Skeletal muscle satellite cell (primary cell): ENCODE results near the gene HSD17B1.
"Not testable (repeated sequence)": the region's sequence is repeated elsewhere in the genome, so short reads cannot be mapped to it uniquely, and the experiment has no call there.

Experiments
- H3K27me3 ChIP-seq: 2 replicates; pipeline ENCODE4 v1.7.0; 2013; ENCODE audit warnings: low read length; ENCODE audit not compliant: control insufficient read depth, insufficient read depth
- H3K36me3 ChIP-seq: 2 replicates; pipeline ENCODE4 v1.7.0; 2013; ENCODE audit warnings: mild to moderate bottlenecking, control low read depth, low read length; ENCODE audit not compliant: insufficient read depth
- H3K4me1 ChIP-seq: 2 replicates; pipeline ENCODE4 v1.7.0; 2013; ENCODE audit warnings: low read length; ENCODE audit not compliant: control insufficient read depth, insufficient read depth
- H3K4me2 ChIP-seq: 2 replicates; pipeline ENCODE4 v1.7.0; 2013; ENCODE audit warnings: mild to moderate bottlenecking, low read length
- H3K4me3 ChIP-seq: 2 replicates; pipeline ENCODE4 v1.7.0; 2013; ENCODE audit warnings: low read length
- H3K9ac ChIP-seq: 2 replicates; pipeline ENCODE4 v1.7.0; 2013; ENCODE audit warnings: mild to moderate bottlenecking, low read depth, low read length, moderate library complexity
- H3K9me3 ChIP-seq: replicated peaks from 2 replicates; pipeline ENCODE4 v1.7.0; 2013; ENCODE audit warnings: mild to moderate bottlenecking, control low read depth, low read length

The HSD17B1 gene

DNA sequence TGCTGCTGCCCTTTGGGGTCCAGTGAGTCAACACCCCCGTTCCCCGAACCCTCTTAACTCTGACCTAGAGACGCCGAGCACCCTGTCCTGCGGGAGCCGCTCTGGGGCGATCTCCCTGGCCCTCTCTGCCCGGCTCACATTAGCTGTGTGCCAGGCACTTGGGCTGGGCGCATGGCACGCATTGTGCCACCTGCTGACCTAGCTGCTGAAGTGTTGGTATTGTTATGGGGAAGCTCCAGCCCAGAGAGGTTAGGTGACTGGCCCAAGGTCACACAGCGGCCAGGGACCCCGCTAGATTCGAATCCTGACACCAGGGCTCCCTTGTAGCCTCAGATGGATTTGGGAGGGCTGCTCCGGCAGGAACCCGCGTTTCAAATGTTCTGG lies 1.1 kb downstream of the HSD17B1 start:
- Histone ChIP-seq H3K9ac (peak overlapping the region; percentile 91), H3K4me3 (peak overlapping the region; percentile 92), H3K4me1 (peaks cover 17% of the 10 kb centered on the region), H3K9me3 (no peaks in the 10 kb centered on the region), H3K36me3 (no peaks in the 10 kb centered on the region), H3K27me3 (no peaks in the 10 kb centered on the region), H3K4me2 (peak overlapping the region; percentile 95)

DNA sequence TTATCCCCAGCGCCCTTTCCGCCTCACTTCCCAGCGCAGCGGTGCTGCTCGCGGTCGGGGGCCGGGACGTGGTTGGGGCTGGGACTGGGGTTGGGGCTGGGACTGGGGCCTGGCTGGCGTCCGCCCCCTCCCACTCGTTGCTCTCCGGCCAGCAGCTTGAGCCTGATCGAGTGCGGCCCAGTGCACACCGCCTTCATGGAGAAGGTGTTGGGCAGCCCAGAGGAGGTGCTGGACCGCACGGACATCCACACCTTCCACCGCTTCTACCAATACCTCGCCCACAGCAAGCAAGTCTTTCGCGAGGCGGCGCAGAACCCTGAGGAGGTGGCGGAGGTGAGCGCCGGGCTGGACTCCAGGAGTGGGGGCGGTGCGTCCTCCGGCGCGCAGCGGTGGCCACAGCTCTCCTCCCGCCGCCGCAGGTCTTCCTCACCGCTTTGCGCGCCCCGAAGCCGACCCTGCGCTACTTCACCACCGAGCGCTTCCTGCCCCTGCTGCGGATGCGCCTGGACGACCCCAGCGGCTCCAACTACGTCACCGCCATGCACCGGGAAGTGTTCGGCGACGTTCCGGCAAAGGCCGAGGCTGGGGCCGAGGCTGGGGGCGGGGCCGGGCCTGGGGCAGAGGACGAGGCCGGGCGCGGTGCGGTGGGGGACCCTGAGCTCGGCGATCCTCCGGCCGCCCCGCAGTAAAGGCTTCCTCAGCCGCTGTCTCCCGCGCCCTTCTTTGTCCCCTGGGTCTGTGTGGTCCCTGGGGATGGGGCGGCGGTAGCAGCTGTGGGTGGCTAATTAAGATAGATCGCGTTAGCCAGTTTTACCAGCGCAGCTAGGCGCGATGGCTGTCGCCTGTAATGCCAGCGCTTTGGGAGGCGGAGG lies 1.8 kb downstream of the HSD17B1 start:
- H3K4me2 ChIP-seq: peak overlapping the region; percentile 95
- H3K4me3 ChIP-seq: peak overlapping the region; percentile 92
- H3K27me3 ChIP-seq: no peaks in the 10 kb centered on the region
- H3K4me1 ChIP-seq: peaks cover 17% of the 10 kb centered on the region
- no peaks in the 10 kb centered on the region for H3K9me3 ChIP-seq
- no peaks in the 10 kb centered on the region for H3K36me3 ChIP-seq
- peak overlapping the region; percentile 91 for H3K9ac ChIP-seq

DNA sequence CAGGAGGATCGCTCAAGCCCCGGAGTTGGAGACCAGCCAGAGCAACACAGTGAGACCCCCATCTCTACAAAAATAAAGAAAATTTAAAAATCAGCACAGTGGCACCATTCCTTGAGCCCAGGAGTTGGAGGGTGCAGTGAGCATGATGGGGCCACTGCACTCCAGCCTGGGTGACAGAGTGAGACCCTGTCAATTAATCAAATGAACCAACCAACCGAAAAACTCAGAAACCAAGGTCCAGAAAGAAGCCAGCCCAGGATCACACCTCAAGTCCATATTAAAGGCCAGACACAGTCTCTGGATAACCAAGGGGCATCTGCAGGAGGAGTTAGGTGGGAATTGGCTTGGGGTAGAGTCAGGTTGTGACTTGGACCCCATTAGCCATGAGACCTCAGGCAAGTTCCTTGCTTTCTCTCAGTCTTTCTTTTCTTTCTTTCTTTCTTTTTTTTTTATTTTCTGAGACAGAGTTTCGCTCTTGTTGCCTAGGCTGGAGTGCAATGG lies 2.4 kb downstream of the HSD17B1 start:
- H3K9me3 ChIP-seq: no peaks in the 10 kb centered on the region
- H3K9ac ChIP-seq: peak overlapping the region; percentile 91
- no peaks in the 10 kb centered on the region for H3K36me3 ChIP-seq
- H3K27me3 ChIP-seq: no peaks in the 10 kb centered on the region
- peaks cover 17% of the 10 kb centered on the region for H3K4me1 ChIP-seq
- peak overlapping the region; percentile 95 for H3K4me2 ChIP-seq
- H3K4me3 ChIP-seq: peak overlapping the region; percentile 92

DNA sequence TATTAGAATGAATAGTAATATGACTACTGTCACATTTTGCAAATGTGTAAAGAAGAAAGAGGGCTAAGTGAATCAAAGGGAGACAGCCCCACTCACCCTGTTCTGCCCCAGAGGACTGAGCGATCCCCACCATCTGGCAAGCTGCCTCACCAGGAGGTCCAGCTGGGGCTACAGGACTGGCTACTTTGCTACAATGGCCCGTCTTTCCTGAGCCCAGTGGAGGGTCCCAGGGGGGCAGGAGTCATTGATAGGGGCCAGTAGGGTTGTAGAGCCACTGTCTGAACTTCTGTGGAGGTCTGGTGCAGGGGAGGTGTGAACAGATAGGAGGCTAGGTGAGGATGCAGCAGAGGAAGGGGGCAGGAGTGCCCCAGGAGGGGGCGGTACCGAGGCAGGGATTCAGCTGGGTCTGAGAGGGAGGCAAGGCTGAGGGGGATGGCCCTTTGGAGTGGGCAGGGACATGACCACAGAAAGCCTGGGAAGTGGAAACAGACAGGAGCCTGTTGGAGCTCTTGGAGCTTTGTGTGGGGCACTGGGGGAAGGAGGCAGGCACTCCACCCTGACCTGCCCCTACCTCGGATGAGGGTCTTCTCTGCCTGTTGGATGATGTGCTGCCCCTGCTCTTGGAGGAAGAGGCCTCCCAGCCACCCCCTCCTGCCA lies 3.4 kb downstream of the HSD17B1 start:
- not testable (repeated sequence) for H3K9me3 ChIP-seq, H3K9ac ChIP-seq, H3K4me3 ChIP-seq

DNA sequence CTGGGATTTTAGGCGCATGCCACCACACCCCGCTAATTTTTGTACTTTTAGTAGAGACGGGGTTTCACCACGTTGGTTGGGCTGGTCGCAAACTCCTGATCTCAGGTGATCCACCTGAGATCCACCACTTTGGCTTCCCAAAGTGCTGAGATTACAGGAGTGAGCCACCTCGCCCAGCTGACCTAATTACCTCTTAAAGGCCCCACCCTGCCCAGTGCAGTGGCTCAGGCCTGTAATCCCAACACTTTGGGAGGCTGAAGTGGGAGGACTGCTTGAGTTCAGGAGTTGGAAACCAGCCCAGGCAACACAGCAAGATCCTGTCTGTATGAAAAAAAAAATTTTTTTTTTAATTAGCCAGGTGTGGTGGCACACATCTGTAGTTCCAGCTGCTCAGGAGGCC lies 6.4 kb downstream of the HSD17B1 start:
- peaks cover 1% of the 10 kb centered on the region for H3K36me3 ChIP-seq
- H3K4me3 ChIP-seq: no peak overlapping the region
- peaks cover 29% of the 10 kb centered on the region for H3K4me1 ChIP-seq
- H3K9me3 ChIP-seq: no peaks in the 10 kb centered on the region
- H3K27me3 ChIP-seq: no peaks in the 10 kb centered on the region
- H3K4me2 ChIP-seq: no peak overlapping the region
- no peak overlapping the region for H3K9ac ChIP-seq

More for the DNA sequence above, 3.4 kb downstream of the HSD17B1 start:
- H3K27me3 ChIP-seq, H3K4me2 ChIP-seq, H3K36me3 ChIP-seq: not testable (repeated sequence)
- peaks cover 19% of the 10 kb centered on the region for H3K4me1 ChIP-seq

DNA sequence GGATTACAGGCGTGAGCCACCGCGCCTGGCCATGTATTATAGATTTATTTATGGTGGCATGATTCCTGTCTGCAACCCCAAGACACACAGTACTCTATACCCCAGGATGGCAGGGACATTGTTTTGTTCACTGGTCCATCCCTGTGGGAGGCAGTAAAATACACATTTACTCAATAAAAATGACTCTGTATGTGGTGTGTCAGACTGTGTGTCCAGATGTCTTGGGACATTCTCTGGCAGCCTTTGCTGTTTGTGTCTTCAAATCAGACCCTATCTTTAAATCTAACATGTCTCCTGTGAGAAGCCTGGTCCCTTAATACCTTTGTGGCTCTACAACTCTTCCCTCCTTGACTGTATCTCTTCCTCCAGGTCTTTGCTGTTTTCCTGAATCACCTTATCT lies 7.5 kb downstream of the HSD17B1 start:
- no peaks in the 10 kb centered on the region for H3K9me3 ChIP-seq
- H3K4me2 ChIP-seq: no peak overlapping the region
- H3K4me3 ChIP-seq: no peak overlapping the region
- H3K9ac ChIP-seq: no peak overlapping the region
- no peaks in the 10 kb centered on the region for H3K27me3 ChIP-seq
- H3K4me1 ChIP-seq: peaks cover 25% of the 10 kb centered on the region
- H3K36me3 ChIP-seq: peaks cover 13% of the 10 kb centered on the region

DNA sequence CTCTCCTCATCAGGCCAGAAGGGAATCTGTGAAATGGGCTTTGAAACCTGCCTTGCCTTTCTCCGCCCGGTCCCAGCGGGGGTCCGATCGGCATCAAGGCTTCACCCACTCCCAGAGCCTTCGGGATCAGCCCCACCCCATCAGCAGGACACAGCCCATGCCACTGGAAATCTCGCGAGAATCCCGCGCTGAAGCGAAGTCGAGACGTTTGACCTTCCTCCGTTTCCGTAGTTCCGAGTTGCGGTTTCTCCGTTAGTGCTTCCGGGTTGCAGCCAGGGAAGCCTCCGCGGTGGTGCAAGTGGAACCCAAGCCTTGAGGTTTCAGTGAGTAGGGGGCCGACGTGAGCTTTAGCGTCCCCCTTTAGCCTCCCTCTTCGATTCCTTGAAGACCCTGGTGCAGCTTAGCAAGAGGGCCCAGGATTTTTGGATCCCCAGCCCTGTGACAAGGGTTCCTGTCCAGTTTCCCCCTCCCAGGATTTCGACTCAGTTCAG lies 9.2 kb downstream of the HSD17B1 start, which contains the start of gene COASY:
TSS of gene COASY (plus strand) at position 252 of the 491 bp plus-strand sequence. CDS start 475 bp downstream, outside the sequence.
- Histone ChIP-seq H3K9me3 (no peaks in the 10 kb centered on the region), H3K4me3 (peak within 1 kb of the TSS; percentile 77), H3K4me1 (peaks cover 30% of the 10 kb centered on the region), H3K4me2 (peak within 1 kb of the TSS; percentile 97), H3K36me3 (peaks cover 27% of the 10 kb centered on the region), H3K27me3 (no peaks in the 10 kb centered on the region), H3K9ac (peak within 1 kb of the TSS; percentile 89)

DNA sequence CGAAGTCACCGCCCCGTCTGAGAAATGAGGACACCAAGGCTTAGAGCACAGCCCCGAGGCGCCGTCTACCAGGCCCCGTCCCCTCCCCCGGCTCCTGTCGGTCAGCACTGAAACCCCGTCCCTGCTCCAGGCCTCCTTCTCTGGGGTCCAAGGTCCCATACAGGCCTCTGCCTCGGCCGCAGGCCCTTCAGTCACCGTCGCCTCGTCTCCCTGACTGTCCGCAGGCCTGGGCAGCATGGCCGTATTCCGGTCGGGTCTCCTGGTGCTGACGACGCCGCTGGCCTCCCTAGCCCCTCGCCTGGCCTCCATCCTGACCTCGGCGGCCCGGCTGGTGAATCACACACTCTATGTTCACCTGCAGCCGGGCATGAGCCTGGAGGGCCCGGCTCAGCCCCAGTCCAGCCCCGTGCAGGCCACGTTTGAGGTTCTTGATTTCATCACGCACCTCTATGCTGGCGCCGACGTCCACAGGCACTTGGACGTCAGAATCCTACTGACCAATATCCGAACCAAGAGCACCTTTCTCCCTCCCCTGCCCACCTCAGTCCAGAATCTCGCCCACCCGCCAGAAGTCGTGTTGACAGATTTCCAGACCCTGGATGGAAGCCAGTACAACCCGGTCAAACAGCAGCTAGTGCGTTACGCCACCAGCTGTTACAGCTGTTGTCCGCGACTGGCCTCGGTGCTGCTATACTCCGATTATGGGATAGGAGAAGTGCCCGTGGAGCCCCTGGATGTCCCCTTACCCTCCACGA lies 9.8 kb downstream of the HSD17B1 start:
- Histone ChIP-seq H3K27me3 (no peaks in the 10 kb centered on the region), H3K4me1 (peaks cover 30% of the 10 kb centered on the region), H3K36me3 (peaks cover 27% of the 10 kb centered on the region)

DNA sequence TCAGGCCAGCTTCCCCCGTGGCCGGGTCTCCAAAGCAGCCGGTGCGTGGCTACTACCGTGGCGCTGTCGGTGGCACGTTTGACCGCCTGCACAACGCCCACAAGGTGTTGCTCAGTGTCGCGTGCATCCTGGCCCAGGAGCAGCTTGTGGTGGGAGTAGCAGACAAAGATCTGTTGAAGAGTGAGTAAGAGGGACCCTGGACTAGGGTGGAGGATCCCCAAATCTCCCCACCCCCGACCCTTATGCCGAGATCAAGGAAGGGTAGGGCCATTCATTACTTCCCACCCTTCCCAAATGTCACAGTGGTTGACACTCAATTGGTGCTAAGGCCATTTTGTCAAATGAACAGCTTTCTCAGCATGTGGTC lies 10.4 kb downstream of the HSD17B1 start:
- H3K4me2 ChIP-seq: peak overlapping the region; percentile 97
- no peaks in the 10 kb centered on the region for H3K9me3 ChIP-seq
- H3K9ac ChIP-seq: peak overlapping the region; percentile 89
- H3K36me3 ChIP-seq: peaks cover 27% of the 10 kb centered on the region
- peaks cover 34% of the 10 kb centered on the region for H3K4me1 ChIP-seq
- H3K4me3 ChIP-seq: peak overlapping the region; percentile 77
- no peaks in the 10 kb centered on the region for H3K27me3 ChIP-seq

More for the DNA sequence above, 9.8 kb downstream of the HSD17B1 start:
- peak overlapping the region; percentile 89 for H3K9ac ChIP-seq
- peak overlapping the region; percentile 97 for H3K4me2 ChIP-seq
- H3K9me3 ChIP-seq: no peaks in the 10 kb centered on the region
- H3K4me3 ChIP-seq: peak overlapping the region; percentile 77

DNA sequence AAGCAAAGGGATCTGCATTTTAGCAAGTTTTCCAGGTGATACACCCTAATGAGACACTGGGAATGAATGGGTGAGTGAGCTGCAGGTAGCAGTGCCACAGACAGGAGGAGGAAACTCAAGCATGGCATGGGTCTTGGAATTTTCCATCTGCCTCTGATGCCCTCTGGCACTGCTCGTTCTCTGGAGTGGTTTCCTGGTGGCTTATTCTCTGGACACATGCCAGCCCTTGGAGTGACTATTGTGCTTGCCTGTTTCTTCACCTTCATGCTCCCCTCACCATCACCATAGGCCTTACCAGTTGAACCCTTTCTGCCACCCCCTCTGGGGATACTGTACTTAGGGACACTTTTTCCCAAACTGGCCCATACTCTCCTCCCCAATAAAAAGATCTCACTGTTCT lies 10.8 kb downstream of the HSD17B1 start:
- Histone ChIP-seq H3K36me3 (peaks cover 30% of the 10 kb centered on the region), H3K9me3 (no peaks in the 10 kb centered on the region), H3K4me3 (peak overlapping the region; percentile 77), H3K27me3 (no peaks in the 10 kb centered on the region), H3K4me2 (peak overlapping the region; percentile 97), H3K4me1 (peaks cover 36% of the 10 kb centered on the region), H3K9ac (peak overlapping the region; percentile 89)

DNA sequence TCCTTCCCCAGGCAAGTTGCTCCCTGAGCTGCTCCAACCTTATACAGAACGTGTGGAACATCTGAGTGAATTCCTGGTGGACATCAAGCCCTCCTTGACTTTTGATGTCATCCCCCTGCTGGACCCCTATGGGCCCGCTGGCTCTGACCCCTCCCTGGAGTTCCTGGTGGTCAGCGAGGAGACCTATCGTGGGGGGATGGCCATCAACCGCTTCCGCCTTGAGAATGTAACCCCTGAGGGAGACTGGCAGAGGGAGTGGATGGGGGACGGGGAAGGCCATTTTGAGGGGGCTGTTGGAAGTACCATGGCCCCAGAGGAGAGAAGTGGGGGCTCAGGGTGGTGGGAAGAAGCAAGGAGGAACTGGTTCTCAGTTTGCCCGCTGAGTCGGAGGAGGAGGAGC lies 11.2 kb downstream of the HSD17B1 start:
- H3K9me3 ChIP-seq: no peaks in the 10 kb centered on the region
- peaks cover 34% of the 10 kb centered on the region for H3K36me3 ChIP-seq
- H3K4me1 ChIP-seq: peaks cover 40% of the 10 kb centered on the region
- peak overlapping the region; percentile 89 for H3K9ac ChIP-seq
- H3K4me2 ChIP-seq: peak overlapping the region; percentile 97
- H3K4me3 ChIP-seq: no peak overlapping the region
- H3K27me3 ChIP-seq: no peaks in the 10 kb centered on the region
